ENCODE results near the gene CSTF2T.

GRCh38 chr10:51700228-51700817 is 928 bp upstream of the CSTF2T start:
- TF ChIP-seq POLR2AphosphoS5 (IDR thresholded peaks at IDR 0.05) (no peak), CTCF (IDR thresholded peaks at IDR 0.05; ENCODE audit: poor library complexity, severe bottlenecking) (no peak), EZH2 (IDR thresholded peaks at IDR 0.05; ENCODE audit: borderline replicate concordance, insufficient read depth, low read length, poor library complexity, severe bottlenecking) (no peak), MXI1 (conservative IDR thresholded peaks at IDR 0.05; ENCODE audit: poor library complexity, severe bottlenecking) (no peak), EP300 (conservative IDR thresholded peaks at IDR 0.05; ENCODE audit: poor library complexity, severe bottlenecking) (no peak), TAF1 (IDR thresholded peaks at IDR 0.05; ENCODE audit: low read depth) (no peak), REST (IDR thresholded peaks at IDR 0.05; ENCODE audit: borderline replicate concordance) (no peak), SMC3 (conservative IDR thresholded peaks at IDR 0.05; ENCODE audit: poor library complexity) (no peak)
